Activated CD4-positive, alpha-beta T cell treated with anti-CD3 and anti-CD28 coated beads for 48 hours (primary cell): ENCODE data around the gene VPS26B.
"Not testable (repeated sequence)": the region's sequence is repeated elsewhere in the genome, so short reads cannot be mapped to it uniquely, and the experiment has no call there.

Source experiments
- DNase-seq: peaks from one replicate; pipeline ENCODE4 v3.0.0-alpha.2; 2020

The VPS26B gene

GRCh38 chr11:134260983-134261382, 36.5 kb downstream of the VPS26B start:
- no peak for DNase-seq

GRCh38 chr11:134261626-134262488, 37.4 kb downstream of the VPS26B start:
- DNase-seq = peak; percentile 45

DNA sequence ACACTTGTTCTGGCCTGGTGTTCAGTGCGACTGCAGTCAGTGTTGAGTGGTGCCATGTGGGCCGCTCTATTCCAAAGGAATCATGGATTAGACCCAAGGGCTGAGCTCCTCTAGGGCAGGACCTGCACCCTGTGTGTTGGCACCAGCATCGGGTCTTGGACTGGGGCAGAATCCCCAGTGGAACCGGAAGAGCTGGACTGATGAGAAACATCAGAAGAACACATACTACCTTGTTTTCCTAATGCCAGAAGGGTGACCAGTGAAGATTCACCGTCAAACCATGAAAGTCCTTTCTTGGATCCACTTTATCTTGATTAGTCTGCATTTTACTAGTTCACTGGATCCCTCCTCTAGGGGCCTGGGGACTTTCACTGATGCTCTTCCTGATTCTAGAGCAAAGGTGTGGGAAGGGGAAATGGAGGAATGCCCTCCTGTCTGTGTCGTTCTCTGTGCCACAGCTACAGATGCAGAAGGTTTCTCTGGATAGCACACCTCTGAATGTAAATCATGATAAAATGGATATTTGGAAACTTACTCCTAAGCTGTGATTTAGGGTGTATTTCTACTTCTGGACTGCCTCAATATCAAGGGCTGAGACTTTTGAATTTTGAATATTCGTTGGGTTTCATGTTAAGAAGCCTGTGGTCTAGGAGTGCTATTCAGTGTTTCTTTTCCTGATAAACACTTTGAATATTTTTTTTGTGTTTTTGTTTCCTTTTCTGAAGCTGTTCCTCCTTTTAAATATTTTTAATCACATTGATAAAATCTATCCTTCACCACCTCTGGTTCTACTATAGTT, 40.7 kb downstream of the VPS26B start:
- no peak for DNase-seq

DNA sequence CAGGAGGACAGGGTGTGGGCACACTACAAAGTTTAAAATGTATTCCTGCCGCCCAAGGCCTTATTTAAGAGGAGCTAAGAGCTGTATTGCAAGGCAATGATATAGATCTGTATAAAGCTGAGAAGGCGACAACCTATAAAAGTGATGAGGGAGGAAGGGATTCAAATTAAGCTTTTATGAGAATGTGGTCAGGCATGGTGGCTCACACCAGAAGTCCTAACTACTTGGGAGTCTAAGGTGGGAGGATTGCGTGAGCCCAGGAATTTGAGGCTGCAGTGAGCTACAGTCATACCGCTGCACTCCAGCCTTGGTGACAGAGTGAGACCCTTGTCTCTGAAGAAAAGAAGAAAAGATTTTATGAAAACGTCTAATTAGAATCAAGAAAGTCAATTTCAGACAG, 42.0 kb downstream of the VPS26B start:
- DNase-seq = no peak

- no peak for DNase-seq
These were observed 42.4 kb downstream of the VPS26B start for GRCh38 chr11:134266841-134267251.

GRCh38 chr11:134267461-134267860, 43.0 kb downstream of the VPS26B start:
- no peak for DNase-seq

GRCh38 chr11:134267966-134268365, 43.5 kb downstream of the VPS26B start:
- no peak for DNase-seq

- DNase-seq = no peak
These were observed 45.8 kb downstream of the VPS26B start for GRCh38 chr11:134270250-134270714.

GRCh38 chr11:134271978-134272377, 47.5 kb downstream of the VPS26B start:
- no peak for DNase-seq

DNA sequence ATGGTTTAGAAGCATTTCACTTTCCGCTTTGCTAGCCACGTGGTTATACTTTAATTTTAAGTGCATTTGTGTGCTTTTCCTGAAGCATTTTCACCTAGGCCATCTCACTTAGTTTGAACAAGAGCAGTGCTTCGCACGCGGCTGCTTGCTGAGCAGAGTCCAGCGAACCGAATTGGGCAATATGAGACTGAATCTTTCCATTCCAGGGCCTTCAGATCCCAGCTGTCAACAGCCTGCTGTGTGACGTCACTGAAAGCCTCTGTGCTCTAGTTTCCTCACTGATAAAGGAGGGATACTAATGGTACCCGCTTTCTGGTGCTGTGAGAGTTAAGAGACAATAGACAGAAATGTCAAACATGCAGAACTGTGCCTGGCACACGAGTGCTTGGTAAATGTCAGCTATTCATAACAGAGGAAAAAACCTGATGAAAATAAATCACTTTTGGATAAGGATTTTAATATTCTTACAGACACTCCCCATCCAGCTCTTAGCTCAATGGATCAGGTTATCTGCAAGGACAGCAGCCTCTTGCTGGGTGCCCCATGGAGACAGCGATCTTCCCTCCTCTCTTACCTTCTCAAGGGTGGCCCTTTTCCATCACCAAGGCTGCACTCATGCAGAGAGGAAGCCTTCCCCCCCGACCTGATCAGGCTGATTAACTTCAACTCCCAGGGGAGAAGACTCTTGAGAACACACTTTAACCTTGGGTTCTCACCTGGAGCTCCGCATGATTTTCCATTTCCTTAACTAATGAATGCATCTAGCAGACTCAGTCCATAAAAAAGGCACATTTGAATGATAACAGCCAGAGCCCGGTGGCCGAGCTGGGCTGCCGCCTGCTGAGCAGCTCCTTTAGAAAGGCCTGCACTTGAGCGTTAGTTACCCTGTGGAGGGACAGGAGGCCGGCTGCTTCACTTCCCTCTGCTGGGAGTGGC, 48.2 kb downstream of the VPS26B start:
- DNase-seq = no peak

DNA sequence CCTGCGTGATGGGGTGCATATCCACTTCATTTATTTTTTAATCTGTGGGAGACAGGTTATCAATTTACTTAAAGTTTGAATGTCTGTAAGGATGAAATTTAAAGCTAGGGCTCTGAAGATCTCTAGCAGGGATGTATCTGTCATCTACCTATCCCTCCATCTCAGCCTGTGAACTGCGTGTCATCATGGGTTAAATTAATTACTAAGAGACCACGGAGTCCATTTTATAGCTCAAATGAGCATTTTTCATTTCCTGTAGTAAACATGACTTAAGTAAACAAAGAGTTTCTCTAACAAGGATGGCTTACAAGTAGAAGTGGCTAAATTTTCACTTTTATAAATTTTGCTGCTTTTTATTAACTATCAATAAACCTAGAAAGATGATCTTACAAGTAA, 48.8 kb downstream of the VPS26B start:
- no peak for DNase-seq

DNA sequence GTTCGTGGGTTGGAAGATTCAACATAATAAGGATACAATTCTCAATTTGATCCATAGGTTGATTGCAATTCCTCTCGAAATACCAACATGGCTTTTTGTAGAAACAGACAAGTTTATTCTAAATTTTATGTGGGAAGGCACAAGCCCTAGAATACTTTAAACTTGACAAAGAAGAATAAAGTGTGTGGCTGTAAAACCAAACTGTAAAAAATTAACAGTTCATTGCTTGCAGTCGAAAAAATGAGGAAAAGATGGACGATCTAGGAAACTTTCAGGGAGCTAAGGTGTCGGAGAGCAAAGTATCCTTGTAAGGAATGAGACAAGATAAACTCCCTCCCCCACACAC, 50.7 kb downstream of the VPS26B start:
- DNase-seq = no peak

DNA sequence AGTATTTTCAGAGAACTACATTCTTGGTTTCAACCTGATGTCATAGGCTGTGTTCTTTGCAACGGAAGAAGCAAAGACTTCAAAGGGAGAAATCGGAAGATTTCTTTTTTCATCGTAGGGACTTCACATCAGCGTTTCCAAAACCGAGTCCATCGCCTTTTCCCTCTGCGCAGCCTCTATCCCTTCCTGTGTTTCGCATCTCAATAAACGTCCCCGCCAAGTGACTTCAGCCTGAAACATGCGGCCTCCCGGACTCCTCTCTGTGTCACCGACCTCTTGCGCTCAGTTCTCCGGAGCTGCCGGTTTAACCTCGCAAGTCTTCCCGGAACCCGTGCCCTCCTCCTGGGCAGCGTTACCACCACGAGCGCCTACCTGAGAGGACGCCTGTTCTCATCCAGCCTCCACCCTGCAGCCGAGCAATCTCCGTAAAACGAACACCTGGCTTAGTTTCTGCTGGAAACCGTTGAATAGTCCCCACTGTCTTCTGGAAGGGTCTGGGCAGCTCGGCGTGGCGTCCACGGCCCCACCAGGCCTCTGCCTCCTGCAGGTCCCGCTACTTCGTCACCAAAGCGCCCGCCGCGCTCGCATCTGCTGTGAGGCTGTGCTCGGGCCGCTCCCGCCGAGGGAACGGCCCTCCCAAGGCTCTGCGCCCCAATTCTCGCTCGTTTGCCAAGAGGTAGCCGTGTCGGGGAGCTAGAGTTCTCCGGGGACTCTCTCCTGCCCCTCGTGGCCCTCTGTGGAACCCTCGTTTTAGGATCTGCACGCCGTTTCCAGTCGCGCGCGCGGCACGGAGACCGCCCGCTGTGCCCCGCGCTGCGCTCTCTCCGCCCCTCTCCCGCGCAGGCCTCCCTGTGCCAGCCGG, 51.3 kb downstream of the VPS26B start, which contains the start of gene GLB1L3:
Gene GLB1L3 (plus strand): TSS at position 846 of the 862 bp plus-strand sequence. CDS start 362 bp downstream, outside the sequence.
- DNase-seq = peak; percentile 87

GRCh38 chr11:134276396-134277182, 52.1 kb downstream of the VPS26B start:
- peak; percentile 24 for DNase-seq

GRCh38 chr11:134277183-134278001, 52.9 kb downstream of the VPS26B start:
- DNase-seq = no peak

- DNase-seq = no peak
These were observed 53.9 kb downstream of the VPS26B start for GRCh38 chr11:134278356-134278755.

DNA sequence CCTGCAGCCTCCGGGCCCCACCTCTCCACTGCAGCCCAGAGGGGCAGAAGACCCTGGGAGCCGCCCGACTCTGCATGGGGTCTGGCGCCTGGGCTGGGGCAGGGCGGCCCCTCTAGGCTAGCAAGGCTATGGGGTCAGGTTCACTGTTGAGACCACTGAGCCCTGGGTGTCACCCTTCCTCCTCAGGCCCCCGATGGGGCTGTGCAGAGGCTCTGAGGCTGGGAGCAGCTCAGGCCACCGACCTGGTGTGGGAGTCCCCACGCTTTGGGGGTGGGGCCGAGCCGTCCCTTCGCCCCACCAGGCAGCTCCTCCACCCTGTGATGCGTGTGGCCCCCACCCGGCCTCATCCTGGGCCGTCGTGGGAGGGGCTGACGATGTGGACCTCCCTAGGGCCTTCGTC, 57.2 kb downstream of the VPS26B start:
- DNase-seq = not testable (repeated sequence)

DNA sequence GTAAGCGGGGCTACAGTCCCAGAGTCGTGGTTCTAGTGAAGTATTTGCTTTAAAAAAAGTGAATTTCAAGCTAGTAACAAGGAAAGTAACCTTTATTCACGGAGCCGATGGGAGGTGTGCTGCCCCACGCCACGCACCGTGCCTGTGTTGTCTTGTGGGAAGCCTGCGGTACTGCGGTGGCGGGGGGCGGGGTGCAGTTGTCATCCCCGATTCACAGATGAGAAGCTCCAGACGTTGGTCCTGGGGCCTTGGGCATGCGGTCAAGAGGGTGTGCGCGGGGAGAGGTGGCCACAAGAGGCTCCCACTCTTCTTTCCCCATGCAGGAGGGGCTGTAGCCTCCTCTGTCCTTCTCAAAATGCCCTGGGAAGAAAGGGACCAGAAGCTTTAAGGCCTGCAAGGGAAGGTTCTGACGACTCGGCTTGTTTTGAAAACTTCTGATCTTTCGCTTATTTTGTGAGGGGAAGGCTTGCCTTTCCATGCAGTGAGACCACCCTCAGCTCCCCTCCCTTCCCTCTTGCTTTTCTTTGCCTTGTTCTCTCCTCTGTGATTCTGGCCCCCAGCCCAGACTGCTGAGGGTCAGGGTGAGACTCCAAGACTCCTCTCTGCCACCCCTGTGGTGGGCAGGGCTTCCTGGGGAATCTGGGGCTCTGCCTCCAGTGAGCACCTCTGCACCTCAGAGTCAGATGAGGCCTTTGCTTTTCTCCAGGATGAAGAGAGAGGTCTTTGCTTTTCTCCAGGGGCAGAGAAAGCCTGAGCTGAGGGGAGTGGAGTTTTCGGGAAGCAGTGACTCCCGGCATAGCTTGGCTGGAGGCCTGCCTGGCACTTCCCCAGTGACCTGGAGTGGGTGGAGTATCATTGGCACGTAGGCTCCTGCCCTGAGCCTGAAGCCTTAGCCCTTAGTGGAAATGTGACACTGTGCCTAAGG, 57.9 kb downstream of the VPS26B start:
- DNase-seq = no peak
